NB4 (cell line): ENCODE results near the gene NDUFA13.
"Not testable (repeated sequence)": the region's sequence is repeated elsewhere in the genome, so short reads cannot be mapped to it uniquely, and the experiment has no call there.

Source experiments
- MYC ChIP-seq: IDR thresholded peaks from 2 replicates; pipeline ENCODE4 v1.6.1; 2011; ENCODE audit warnings: low read depth, low read length
- TF ChIP-seq, protein P1 (sequence below): IDR thresholded peaks from one replicate; pipeline ENCODE4 v1.5.1; 2012; ENCODE audit warnings: low read depth, low read length

DNA sequence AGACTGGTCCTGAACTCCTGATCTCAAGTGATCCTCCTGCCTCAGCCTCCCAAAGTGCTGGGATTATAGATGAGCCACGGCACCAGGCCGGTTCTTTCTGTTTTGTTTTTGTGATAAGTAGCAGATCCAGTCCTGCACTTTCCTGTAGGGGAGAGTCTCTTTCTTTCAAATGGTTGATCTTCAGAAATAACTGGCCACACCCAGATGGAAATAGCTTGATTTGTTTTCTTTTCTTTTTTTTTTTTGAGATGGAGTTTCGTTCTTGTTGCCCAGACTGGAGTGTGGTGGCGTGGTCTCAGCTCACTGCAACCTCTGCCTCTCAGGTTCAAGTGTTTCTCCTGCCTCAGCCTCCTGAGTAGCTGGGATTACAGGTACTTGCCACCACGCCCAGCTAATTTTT lies 43.9 kb upstream of the NDUFA13 start:
- TF ChIP-seq MYC, result not testable (repeated sequence)
- TF ChIP-seq, protein P1, sequence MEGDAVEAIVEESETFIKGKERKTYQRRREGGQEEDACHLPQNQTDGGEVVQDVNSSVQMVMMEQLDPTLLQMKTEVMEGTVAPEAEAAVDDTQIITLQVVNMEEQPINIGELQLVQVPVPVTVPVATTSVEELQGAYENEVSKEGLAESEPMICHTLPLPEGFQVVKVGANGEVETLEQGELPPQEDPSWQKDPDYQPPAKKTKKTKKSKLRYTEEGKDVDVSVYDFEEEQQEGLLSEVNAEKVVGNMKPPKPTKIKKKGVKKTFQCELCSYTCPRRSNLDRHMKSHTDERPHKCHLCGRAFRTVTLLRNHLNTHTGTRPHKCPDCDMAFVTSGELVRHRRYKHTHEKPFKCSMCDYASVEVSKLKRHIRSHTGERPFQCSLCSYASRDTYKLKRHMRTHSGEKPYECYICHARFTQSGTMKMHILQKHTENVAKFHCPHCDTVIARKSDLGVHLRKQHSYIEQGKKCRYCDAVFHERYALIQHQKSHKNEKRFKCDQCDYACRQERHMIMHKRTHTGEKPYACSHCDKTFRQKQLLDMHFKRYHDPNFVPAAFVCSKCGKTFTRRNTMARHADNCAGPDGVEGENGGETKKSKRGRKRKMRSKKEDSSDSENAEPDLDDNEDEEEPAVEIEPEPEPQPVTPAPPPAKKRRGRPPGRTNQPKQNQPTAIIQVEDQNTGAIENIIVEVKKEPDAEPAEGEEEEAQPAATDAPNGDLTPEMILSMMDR, result not testable (repeated sequence)
